Measurements from ENCODE around the gene PTGES3.
"Not testable (repeated sequence)": the region's sequence is repeated elsewhere in the genome, so short reads cannot be mapped to it uniquely, and the experiment has no call there.

PTGES3 gene

DNA sequence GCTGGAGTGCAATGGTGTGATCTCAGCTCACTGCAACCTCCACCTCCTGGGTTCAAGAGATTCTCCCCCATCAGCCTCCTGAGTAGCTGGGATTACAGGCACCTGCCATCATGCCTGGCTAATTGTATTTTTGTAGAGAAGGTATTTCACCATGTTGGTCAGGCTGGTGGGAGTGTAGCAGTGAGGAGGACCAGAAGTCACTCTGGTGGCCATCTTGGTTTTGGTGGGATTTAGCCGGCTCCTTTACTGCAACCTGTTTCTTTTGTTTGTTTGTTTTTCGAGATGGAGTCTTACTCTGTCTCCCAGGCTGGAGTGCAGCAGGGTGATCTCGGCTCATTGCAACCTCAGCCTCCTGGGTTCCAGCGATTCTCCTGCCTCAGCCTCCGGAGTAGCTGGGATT lies 16.4 kb upstream of the PTGES3 start:
- not testable (repeated sequence) for DNase-seq

DNA sequence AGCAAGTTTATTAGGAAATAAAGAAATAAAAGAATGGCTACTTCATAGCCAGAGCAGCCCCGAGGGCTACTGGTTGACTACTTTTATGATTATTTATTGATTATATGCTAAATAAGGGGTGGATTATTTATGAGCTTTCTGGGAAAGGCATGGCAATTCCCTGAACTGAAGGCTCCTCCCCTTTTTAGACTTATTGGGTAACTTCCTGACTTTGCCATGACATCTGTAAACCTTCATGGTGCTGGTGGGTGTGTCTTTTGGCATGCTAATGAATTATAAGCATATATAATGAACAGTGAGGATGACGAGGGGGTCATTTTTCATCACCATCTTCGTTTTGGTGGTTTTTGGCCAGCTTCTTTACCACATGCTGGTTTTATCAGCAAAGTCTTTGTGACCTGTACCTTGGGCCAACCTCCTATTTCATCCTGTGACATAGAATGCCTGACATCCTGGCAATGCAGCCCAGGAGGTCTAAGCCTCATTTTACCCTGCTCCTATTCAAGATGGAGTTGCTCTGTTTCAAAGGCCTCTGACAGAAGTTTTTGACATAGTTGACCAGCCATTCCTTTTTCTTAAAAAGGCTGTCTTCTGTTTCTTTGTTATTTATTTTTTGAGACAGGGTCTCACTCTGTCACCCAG lies 11.1 kb upstream of the PTGES3 start:
- no peak for DNase-seq

DNA sequence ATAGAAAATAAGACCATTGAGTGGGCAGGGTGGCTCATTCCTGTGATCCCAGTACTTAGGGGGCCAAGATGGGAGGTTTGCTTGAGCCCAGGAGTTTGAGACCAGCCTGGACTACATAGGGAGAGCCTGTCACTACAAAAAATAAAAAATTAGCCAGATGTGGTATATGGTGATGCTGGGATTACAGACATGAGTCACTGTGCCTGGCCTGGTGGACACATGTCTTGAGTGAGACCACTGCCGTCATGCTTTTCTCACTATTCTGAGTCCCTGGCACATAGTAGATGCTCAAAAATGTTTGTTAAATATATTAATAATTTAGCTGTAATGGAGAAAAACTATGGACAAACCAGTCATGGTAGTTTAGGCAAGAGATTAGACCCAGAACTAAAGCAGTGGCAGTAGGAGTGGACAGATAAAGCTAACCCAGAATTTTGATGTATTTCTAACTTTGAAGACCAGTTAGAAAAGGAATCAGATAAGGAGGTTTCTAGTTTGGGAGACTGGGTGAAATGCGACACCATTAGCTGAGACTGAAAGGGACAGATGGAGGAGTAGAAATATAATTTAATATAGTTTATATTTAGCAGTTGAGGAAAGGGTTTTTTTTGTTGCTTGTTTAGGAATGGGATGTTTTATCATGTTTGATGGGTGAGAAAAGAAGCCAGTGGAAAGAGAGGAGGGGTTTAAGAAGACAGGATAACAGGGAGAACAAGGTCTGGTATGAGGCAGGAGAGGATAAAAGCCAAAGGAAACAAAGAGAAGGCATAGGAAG lies 7.4 kb upstream of the PTGES3 start:
- DNase-seq, result no peak

DNA sequence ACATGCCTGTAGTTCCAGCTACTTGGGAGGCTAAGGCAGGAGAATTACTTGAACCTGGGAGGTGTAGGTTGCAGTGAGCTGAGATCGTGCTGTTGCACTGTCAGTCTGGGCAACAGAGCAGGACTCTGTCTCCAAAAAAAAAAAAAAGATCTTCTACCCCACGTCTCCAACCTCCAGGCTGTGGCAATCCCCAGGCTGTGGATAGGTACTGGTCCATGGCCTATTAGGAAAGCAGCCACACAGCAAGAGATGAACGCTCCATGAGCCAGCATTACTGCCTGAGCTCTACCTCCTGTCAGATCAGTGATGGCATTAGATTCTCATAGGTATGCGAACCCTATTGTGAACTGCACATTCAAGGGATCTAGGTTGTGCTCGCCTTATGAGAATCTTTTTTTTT lies 6.1 kb upstream of the PTGES3 start:
- DNase-seq, result no peak

DNA sequence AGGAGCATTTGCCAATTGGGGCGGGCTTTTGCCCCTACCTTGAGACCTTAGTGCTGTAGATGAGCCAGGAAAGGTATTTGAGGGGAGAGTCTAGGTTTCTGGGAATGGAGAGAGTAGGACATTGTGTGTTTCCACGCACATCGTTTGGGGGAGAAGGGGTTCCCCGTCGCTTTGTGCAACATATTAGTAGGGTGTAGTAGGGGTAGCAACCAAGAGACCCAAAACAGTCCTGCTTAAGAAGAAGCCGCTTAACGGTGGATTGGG lies 694 bp upstream of the PTGES3 start:
- DNase-seq, result no peak

DNA sequence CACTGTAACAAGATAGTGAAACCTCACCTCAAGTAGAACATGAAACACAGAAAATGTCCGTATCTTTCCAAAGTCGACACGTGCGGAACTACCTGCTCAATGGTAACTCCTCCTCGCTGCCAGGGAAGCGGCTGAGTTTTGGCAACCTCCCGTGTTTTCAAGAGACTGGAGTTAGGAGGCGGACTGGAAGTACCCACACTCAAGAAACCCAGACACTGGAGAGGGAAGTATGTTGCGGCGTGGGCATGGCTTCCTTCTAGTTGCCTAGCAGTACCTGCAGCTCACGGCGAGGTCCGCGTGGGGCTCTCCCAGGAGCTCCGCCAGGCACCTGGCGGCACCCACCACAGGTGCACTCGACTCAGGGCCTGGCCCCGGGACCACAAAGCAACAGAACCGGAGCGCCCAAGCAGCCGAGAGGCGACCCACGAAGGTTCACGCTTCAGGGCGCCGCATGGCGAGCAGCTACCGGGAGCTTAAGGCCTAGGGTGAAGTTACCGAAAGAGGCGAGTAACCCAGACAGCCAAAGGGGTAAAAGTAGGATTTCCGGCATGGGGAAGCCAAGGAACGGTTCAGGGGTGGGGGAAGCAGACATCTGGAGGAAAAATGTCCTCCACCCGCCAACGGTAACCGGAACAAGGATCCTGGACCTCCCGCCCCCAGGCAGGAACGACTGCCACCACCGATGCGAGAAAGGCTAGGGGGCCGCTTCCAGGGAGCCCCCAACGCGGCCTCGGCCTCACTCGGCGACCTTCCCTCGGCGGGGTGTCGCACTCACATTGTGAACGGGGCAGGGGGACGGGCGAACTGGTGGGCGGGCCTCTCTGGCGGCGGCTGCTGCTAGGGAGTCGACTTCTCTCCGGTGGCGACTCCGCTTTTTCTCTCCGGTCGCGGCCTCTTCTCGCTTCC lies 608 bp downstream of the PTGES3 start:
- no peak for DNase-seq

DNA sequence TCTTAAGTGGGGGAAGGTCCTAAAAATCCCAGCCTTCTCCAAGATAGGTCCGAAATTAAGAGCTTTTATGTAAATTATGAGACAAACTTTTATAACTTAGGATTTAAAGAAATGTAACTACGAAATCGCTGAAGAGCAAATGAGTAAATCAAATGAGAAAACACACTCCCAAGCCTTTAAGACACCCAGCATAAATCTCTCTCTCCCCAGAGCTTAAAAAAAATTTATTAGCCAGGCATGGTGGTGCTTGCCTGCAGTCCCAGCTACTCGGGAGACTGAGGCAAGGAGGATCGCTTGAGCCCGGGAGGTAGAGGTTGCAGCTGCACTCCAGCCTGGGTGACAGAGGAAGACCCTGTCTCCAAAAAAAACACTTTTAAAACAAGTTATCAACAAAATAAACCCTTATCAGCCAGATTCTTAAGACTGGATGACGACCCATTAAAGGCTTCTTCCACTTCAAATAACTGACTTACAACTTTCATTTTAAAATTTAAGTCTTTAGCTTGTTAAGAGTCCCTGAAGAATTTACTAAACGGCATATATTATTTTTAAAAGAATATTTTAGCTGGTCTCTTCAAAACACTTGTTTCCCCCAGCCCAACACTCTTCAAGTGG lies 3.2 kb downstream of the PTGES3 start:
- no peak for DNase-seq

DNA sequence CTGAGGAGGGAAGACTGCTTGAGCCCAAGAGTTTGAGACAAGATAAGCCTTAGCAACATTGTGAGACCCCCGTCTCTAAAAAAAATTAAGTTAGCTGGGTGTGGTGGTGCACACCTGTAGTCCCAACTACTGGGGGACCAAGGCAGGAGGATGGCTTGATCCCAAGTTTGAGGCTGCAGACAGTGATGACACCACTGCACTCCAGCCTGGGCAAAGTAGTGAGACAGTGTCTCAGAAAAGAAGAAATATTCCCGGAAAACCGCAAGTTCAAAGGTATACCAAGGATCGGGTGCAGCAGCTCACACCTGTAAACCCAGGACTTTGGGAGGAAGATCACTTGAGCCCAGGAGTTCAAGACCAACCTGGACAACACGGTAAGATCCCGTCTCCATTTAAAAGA lies 5.8 kb downstream of the PTGES3 start:
- DNase-seq, result no peak

DNA sequence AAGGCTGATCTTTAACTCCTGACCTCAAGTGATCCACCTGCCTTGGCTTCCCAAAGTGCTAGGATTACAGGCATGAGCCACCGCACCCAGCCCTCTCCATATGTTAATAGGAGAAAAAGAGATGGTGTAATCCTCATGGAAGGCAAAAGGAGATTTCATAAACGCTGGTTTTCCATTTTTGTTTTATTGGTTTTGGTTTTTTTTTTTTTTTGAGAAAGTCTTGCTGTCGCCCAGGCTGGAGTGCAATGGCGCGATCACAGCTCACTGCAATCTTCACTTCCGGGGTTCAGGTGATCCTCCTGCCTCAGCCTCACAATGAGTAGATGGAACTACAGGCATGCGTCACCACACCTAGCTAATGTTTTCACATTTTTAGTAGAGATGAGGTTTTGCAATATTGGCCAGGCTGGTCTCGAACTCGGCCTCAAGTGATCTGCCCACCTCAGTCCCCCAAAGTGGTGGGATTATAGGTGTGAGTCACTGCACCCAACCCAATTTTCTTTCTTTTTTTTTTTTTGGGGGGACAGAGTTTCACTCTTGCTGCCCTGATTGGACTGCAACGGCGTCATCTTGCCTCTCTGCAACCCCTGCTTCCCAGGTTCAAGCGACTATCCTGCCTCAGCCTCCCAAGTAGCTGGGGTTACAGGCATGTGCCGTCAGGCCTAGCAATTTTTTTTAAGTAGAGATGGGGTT lies 8.1 kb downstream of the PTGES3 start:
- DNase-seq, result no peak

DNA sequence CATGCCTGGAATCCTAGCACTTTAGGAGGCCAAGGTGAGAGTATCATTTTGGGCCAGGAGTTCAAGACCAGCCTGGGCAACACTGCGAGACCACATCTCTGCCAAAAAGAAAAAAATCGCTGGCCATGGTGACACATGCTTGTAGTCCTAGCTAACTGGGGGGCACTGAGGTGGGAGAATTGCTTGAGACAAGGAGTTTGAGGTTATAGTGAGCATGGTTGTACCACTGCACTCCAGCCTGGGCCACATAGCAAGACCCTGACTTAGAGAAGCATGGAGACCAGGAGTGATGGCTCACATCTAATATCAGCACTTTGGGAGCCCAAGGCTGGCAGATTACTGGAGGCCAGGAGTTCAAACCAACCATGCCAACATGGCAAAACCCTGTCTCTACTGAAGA lies 9.2 kb downstream of the PTGES3 start:
- DNase-seq, result no peak

DNA sequence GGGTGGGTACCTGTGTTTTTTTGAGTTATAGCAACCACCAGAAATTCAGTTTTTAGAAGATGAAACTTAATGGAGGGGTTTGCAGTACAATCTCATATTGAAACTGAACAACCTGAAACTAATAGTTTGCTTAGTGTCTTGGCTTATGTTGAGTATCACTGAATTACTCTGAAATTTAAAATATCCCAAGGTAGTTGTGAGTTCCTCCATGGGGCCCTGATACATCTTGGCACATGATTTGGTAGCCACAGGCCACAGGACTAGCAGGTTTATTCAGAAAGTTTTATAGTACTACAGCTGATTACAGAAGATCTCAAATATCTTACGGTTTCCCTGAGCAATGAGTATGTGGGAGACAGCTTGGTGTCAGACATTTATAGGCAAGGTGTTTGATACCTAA lies 10.4 kb downstream of the PTGES3 start:
- DNase-seq, result no peak

DNA sequence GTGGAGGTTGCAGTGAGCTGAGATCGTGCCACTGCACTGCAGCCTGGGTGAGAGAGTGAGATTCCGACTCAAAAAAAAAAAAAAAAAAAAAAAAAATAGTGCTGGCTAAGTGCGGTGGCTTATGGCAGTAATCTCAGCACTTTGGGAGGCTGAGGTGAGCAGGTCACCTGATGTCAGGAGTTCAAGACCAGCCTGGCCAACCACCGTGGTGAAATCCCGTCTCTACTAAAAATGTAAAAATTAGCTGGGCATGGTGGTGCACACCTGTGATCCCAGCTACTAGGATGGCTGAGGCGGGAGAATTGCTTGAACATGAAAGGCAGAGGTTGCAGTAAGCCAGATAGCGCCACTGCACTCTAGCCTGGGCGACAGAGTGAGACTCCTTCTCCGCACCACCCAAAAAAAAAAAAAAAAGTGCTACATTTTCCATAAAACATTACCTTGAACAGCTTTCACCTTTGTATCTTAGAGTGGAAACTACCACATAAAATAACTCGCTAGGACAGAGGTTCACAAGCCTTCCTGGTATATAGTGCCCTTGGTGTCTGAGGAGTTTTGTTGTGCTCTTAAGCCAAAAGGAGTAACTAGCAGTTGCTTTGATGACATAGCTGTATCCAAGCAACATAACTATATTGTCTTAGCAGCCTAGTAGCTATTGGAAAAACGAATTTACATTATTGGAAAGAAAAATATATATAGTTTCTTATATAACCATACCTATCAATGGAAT lies 11.1 kb downstream of the PTGES3 start:
- no peak for DNase-seq

DNA sequence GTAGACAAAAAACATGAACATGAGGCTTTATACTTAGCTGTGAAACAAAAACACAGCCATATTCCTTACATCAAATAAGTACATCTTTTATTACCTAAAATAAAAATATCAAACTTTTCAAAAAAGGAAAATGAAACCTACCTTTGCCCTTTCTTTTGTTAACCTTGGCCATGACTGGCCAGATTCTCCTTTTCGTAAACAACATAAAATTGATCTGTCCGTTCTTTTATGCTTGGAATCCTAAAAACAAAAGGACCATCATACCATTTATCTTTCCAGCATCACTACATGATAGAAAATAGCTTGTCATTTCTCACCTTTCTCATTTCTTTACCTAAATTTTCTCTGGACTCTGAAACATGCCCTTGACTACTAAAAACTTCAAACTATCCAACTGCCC lies 16.5 kb downstream of the PTGES3 start:
- DNase-seq, result no peak

DNA sequence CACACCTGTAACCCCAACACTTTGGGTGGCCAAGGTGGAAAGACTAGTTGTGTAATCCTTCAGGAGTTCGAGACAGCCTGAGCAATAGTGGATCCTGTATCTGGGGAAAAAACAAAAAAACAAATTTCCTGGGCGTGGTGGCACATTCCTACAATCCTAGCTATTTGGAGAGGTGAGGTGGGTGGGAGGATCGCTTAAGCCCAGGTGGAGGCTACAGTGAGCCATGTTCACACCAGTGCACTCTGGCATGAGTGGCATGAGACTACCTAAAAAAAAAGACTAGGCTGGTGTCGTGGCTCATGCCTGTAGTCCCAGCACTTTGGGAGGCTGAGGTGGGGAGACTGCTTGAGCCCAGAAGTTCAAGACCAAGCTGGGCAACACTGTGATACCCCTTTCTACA lies 17.2 kb downstream of the PTGES3 start:
- DNase-seq, result no peak

DNA sequence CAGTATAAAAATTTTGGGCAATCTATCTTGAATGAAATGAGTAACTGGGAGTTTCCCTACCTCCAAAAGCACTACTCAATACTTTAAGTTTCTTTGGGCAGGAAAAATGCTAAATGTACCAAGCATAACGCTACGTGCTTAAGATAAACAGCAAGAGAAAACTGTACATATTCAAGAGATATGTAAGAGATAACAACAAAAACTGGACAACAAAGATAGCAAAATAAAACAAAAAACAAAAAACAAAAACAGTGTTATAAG lies 20.0 kb downstream of the PTGES3 start:
- DNase-seq, result no peak

DNA sequence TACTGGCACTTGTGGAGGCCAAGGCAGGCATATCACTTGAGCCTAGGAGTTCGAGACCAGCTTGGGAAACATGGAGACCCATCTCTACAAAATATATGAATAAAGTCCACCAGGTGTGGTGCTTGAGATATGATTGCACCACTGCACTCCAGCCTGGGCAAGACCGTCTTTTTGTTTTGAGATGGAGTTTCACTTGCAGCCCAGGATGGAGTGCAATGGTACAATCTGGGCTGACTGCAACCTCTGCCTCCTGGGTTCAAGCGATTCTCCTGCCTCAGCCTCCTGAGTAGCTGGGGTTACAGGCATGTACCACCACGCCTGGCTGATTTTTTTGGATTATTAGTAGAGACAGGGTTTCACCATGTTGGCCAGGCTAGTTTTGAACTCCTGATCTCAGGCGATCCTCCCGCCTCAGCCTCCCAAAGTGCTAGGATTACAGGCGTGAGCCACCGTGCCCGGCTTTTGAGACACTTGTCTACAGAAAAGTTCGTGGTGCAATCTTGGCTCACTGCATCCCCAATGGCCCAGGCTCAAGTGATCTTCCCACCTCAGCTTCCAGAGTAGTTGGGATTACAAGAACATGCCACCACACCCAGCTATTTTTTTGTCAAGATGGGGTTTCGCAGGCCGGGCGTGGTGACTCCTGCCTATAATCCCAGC lies 26.0 kb downstream of the PTGES3 start:
- DNase-seq, result no peak

DNA sequence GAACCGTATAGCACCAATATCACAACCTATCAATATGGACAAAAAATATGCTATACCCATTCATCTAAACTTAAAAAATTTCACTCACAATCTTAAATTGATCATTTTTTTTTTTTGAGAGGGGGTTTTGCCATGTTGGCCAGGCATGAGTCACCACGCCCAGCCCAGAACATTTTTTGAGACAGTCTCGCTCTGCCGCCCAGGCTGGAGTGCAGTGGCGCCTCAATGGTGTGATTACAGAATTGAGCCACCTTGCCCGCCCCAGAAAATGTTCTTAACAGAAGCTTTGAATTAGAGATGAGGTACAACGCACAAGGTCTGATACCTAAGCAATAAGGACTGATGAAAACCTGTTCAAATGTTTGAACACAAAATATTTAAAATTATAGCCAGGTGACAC lies 26.5 kb downstream of the PTGES3 start:
- DNase-seq, result no peak

DNA sequence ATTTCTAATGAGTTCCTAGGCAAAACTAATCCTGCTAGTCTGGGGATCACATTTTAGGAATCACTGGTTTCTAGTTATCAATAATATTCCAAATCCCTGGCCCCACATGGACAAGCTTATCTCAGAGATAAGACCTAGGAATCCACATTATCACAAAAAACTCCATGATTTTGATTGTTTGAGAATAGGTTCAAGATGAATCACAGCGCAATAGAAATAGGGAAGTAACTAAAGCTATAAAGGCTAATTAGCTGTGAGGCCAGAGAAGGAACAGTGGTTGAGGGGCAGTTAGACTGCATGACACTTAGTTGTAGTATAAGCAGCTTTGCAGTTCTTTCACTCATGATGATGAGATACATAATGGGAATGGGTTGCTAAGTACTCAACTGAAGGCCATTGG lies 29.2 kb downstream of the PTGES3 start:
- no peak for DNase-seq

DNA sequence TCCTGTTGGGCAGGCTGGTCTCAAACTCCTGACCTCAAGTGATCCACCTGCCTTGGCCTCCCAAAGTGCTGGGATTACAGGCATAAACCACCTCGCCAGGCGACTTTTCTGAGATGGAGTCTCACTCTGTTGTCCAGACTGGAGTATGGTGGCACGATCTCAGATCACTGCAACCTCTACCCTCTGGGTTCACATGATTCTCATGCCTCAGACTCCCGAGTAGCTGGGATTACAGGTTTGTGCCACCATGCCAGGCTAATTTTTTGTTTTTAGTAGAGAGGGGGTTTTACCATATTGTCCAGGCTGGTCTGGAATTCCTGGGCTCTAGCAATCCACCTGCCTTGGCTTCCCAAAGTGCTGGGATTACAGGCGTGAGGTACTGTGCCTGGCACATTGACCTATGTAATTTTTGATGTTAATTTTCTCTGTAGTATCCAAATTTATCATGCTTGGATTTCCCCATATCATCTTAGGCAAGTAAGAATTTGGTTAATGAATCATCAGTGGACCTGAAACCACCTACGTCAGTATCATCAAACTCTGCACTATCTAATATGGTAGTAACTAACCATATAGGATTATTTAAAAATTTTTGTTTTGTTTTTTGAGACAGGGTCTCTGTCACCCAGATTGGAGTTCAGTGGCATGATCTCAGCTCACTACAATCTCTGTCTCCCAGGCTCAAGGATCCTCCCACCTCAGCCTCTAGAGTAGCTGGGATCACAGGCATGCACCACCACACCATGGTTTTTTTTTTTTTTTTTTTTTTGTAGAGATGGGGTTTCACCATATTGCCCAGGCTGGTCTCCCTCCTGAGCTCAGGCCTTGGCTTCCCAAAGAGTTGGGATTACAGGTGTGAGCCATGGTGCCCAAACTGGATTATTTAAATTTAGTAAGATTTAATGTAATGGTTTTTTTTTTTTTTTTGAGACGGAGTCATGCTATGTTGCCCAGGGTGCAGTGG lies 30.4 kb downstream of the PTGES3 start:
- no peak for DNase-seq

DNA sequence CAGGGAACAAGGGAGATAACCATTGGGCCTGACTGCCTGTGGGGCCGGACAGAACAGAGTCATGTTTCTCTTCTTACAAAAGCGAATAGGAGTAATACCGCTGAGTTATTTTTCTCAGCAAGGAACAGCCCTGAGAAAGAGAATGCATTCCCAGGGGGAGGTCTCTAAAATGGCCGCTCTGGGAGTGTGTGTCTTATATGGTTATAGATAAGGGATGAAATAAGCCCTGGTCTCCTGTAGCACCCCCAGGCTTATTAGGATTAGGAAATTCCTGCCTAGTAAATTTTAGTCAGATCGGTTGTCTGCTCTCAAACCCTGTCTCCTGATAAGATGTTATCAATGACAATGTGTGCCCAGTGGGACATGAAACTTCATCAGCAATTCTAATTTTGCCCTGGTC lies 34.3 kb downstream of the PTGES3 start:
- DNase-seq, result not testable (repeated sequence)

DNA sequence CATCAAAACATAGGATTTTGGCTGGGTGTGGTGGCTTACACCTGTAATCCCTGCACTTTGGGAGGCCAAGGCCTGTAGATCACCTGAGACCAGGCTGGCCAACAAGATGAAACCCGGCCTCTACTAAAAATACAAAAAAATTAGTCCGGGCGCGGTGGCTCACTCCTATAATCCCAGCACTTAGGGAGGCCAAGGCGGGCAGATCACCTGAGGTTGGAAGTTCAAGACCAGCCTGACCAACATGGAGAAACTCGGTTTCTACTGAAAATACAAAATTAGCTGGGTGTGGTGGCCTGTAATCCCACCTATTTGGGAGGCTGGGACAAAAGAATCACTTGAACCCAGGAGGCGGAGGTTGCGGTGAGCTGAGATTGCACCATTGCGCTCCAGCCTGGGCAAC lies 40.1 kb downstream of the PTGES3 start:
- DNase-seq, result not testable (repeated sequence)
